Activated CD4-positive, alpha-beta T cell treated with anti-CD3 and anti-CD28 coated beads, Interleukin-2, amount 50 U/mL, for 1 hour (primary cell): ENCODE data around the gene MICAL2.

Source experiments
- DNase-seq: peaks from one replicate; pipeline ENCODE4 v3.0.0-alpha.2; 2020

Gene MICAL2

GRCh38 chr11:12174477-12175143 is 64.2 kb downstream of the MICAL2 start:
- DNase-seq = no peak

- DNase-seq = no peak
Observed at GRCh38 chr11:12175694-12176241, 65.4 kb downstream of the MICAL2 start.

- no peak for DNase-seq
Observed at GRCh38 chr11:12176410-12176809, 66.0 kb downstream of the MICAL2 start.

- no peak for DNase-seq
Observed at GRCh38 chr11:12177739-12178338, 67.4 kb downstream of the MICAL2 start.

GRCh38 chr11:12179019-12179418 is 68.6 kb downstream of the MICAL2 start:
- no peak for DNase-seq

GRCh38 chr11:12179531-12179930 is 69.1 kb downstream of the MICAL2 start:
- DNase-seq = no peak

- no peak for DNase-seq
Observed at GRCh38 chr11:12180257-12181205, 70.1 kb downstream of the MICAL2 start.

GRCh38 chr11:12182302-12182675 is 71.9 kb downstream of the MICAL2 start:
- DNase-seq = no peak

GRCh38 chr11:12182676-12183541 is 72.5 kb downstream of the MICAL2 start:
- DNase-seq = no peak

GRCh38 chr11:12183827-12184620 is 73.6 kb downstream of the MICAL2 start:
- no peak for DNase-seq

- DNase-seq = no peak
Observed at GRCh38 chr11:12184699-12185098, 74.3 kb downstream of the MICAL2 start.

- no peak for DNase-seq
Observed at GRCh38 chr11:12185106-12185690, 74.8 kb downstream of the MICAL2 start.

- no peak for DNase-seq
Observed at GRCh38 chr11:12185914-12186313, 75.5 kb downstream of the MICAL2 start.

- DNase-seq = no peak
Observed at GRCh38 chr11:12186701-12187100, 76.3 kb downstream of the MICAL2 start.

- DNase-seq = no peak
Observed at GRCh38 chr11:12187399-12187798, 77.0 kb downstream of the MICAL2 start.

GRCh38 chr11:12188548-12189317 is 78.3 kb downstream of the MICAL2 start:
- DNase-seq = no peak

GRCh38 chr11:12189543-12190235 is 79.3 kb downstream of the MICAL2 start:
- DNase-seq = peak; percentile 51

GRCh38 chr11:12190511-12190910 is 80.1 kb downstream of the MICAL2 start:
- no peak for DNase-seq

GRCh38 chr11:12192794-12193514 is 82.6 kb downstream of the MICAL2 start:
- no peak for DNase-seq
